GM23248 (cell line): ENCODE measurements around the gene CNIH3.

ENCODE experiments used
- EZH2 ChIP-seq: fragments of 200-600 bp; sonication (generic); IDR thresholded peaks from 2 replicates; pipeline ENCODE4 v1.6.1; 2018; ENCODE audit warnings: antibody characterized with exemption, mild to moderate bottlenecking; ENCODE audit not compliant: insufficient read depth, poor library complexity, severe bottlenecking
- EZH2phosphoT487 ChIP-seq: fragments of 200-600 bp; sonication (generic); IDR thresholded peaks from 2 replicates; pipeline ENCODE4 v1.6.1; 2018; ENCODE audit warnings: antibody characterized with exemption, moderate library complexity, mild to moderate bottlenecking, low read depth; ENCODE audit not compliant: insufficient read depth

GRCh38 chr1:224587051-224587450, 29.1 kb upstream of the CNIH3 start:
- TF ChIP-seq EZH2 (no peak), EZH2phosphoT487 (no peak)
